ENCODE results near the gene ATP8A2.

The ATP8A2 gene

GRCh38 chr13:25882466-25883357 is 510.9 kb downstream of the ATP8A2 start:
- Mint-ChIP-seq H3K9me3 (no peaks in the 10 kb centered on the region), H3K27ac (no peak overlapping the region), H3K4me3 (no peak overlapping the region), H3K27me3 (ENCODE audit: low read depth) (no peaks in the 10 kb centered on the region), H3K36me3 (ENCODE audit: low read depth) (no peaks in the 10 kb centered on the region), H3K4me1 (ENCODE audit: low read depth) (peaks cover 42% of the 10 kb centered on the region)

GRCh38 chr13:25885418-25885817 is 513.6 kb downstream of the ATP8A2 start:
- Mint-ChIP-seq H3K27me3 (ENCODE audit: low read depth) (no peaks in the 10 kb centered on the region), H3K36me3 (ENCODE audit: low read depth) (no peaks in the 10 kb centered on the region), H3K4me3 (no peak overlapping the region), H3K9me3 (no peaks in the 10 kb centered on the region), H3K4me1 (ENCODE audit: low read depth) (peaks cover 42% of the 10 kb centered on the region), H3K27ac (peak overlapping the region; percentile 31)

GRCh38 chr13:25886438-25887214 is 514.9 kb downstream of the ATP8A2 start:
- Mint-ChIP-seq H3K4me3 (no peak overlapping the region), H3K4me1 (ENCODE audit: low read depth) (peaks cover 37% of the 10 kb centered on the region)

DNA sequence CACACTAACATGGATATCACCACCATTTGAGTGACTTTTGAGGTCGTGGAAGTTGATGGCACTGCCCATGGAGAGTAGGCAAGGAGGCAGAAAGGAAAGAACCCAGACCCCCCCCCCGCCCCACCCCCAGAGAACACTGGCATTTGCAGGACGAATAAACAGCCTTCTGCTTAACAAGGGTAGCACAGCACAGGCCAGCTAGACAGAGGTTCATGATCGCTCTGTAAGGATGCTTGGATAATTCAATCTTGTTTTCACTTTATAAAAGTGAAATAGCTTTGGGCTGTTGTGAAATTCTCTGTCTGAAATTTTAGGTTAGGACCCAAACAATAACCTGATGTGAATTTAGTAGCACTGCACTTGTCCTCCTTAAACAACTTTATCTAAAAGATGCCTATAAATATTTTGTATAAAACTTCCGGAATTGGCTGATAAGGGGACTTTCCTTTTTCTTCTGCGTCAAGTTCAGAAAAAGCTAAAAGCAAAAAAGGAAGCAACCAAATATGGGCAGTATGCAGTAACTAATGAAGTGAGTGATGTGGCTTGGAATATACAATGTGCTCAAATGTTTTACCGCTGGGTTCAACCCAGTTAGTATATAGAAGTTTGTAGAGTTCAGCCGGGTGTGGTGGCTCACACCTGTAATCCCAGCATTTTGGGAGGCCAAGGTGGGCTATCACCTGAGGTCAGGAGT is 516.3 kb downstream of the ATP8A2 start:
- no peaks in the 10 kb centered on the region for H3K27me3 Mint-ChIP-seq (ENCODE audit: low read depth)
- H3K27ac Mint-ChIP-seq: peak overlapping the region; percentile 57
- no peak overlapping the region for H3K4me3 Mint-ChIP-seq
- H3K4me1 Mint-ChIP-seq (ENCODE audit: low read depth): peaks cover 27% of the 10 kb centered on the region
- no peaks in the 10 kb centered on the region for H3K9me3 Mint-ChIP-seq
- no peaks in the 10 kb centered on the region for H3K36me3 Mint-ChIP-seq (ENCODE audit: low read depth)

More at GRCh38 chr13:25886438-25887214, 514.9 kb downstream of the ATP8A2 start:
- no peaks in the 10 kb centered on the region for H3K36me3 Mint-ChIP-seq (ENCODE audit: low read depth)
- no peak overlapping the region for H3K27ac Mint-ChIP-seq
- H3K27me3 Mint-ChIP-seq (ENCODE audit: low read depth): no peaks in the 10 kb centered on the region
- no peaks in the 10 kb centered on the region for H3K9me3 Mint-ChIP-seq

- Mint-ChIP-seq H3K4me1 (ENCODE audit: low read depth) (peaks cover 18% of the 10 kb centered on the region), H3K36me3 (ENCODE audit: low read depth) (peaks cover 2% of the 10 kb centered on the region), H3K9me3 (peaks cover 2% of the 10 kb centered on the region), H3K27me3 (ENCODE audit: low read depth) (peaks cover 3% of the 10 kb centered on the region), H3K27ac (no peak overlapping the region), H3K4me3 (no peak overlapping the region)
Observed at GRCh38 chr13:25890671-25891212, 519.0 kb downstream of the ATP8A2 start.

DNA sequence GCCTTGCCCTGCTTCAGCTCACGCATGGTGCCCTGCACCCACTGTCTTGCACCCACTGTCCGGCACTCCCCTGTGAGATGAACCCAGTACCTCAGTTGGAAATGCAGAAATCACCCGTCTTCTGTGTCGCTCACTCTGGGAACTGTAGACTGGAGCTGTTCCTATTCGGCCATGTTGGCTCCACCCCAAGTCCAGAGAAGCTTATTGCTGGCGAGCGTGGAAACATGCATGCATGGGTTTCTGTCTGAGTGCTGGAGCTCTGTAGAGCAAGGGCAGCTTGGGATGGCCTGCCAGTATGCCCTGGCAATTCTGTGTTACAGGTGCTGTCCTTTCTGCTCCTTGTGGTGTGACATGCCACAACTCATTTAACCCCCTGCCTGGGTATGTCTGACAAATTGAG is 527.2 kb downstream of the ATP8A2 start:
- Mint-ChIP-seq H3K36me3 (ENCODE audit: low read depth) (peaks cover 8% of the 10 kb centered on the region), H3K27ac (no peak overlapping the region), H3K27me3 (ENCODE audit: low read depth) (peaks cover 21% of the 10 kb centered on the region), H3K4me3 (no peak overlapping the region), H3K4me1 (ENCODE audit: low read depth) (peaks cover 25% of the 10 kb centered on the region), H3K9me3 (peaks cover 19% of the 10 kb centered on the region)

GRCh38 chr13:25899464-25899863 is 527.7 kb downstream of the ATP8A2 start:
- Mint-ChIP-seq H3K27ac (peak overlapping the region; percentile 54), H3K36me3 (ENCODE audit: low read depth) (peaks cover 8% of the 10 kb centered on the region), H3K9me3 (peaks cover 19% of the 10 kb centered on the region), H3K4me3 (peak overlapping the region; percentile 20), H3K4me1 (ENCODE audit: low read depth) (peaks cover 25% of the 10 kb centered on the region), H3K27me3 (ENCODE audit: low read depth) (peaks cover 21% of the 10 kb centered on the region)

DNA sequence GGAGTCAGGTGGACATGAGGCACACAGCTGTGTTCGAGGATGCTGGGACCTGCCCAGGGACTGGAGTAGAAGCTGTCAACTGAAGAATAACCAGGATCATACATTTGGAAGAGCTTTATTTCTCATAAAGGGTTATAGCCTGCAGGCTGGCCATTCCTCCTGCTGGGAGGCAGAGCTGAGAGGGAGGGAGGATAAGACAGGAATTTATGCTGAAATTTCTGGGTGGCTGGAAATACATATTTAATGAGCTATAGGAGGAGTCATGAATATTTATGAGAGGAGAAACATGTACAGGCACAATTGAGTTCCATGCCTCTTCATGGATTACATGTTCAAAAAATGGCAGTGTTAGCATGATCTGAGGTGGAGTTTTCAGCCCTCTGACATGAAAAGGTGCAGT is 528.2 kb downstream of the ATP8A2 start:
- Mint-ChIP-seq H3K27me3 (ENCODE audit: low read depth) (peaks cover 21% of the 10 kb centered on the region), H3K4me3 (peak overlapping the region; percentile 20), H3K36me3 (ENCODE audit: low read depth) (peaks cover 8% of the 10 kb centered on the region), H3K9me3 (peaks cover 19% of the 10 kb centered on the region), H3K4me1 (ENCODE audit: low read depth) (peaks cover 25% of the 10 kb centered on the region), H3K27ac (peak overlapping the region; percentile 54)

GRCh38 chr13:25901460-25902376 is 529.9 kb downstream of the ATP8A2 start:
- Mint-ChIP-seq H3K4me1 (ENCODE audit: low read depth) (peaks cover 25% of the 10 kb centered on the region), H3K27ac (no peak overlapping the region), H3K27me3 (ENCODE audit: low read depth) (peaks cover 11% of the 10 kb centered on the region), H3K4me3 (no peak overlapping the region), H3K9me3 (peaks cover 9% of the 10 kb centered on the region), H3K36me3 (ENCODE audit: low read depth) (peaks cover 8% of the 10 kb centered on the region)

- Mint-ChIP-seq H3K9me3 (peaks cover 6% of the 10 kb centered on the region), H3K27me3 (ENCODE audit: low read depth) (peaks cover 11% of the 10 kb centered on the region), H3K4me3 (no peak overlapping the region), H3K4me1 (ENCODE audit: low read depth) (peaks cover 25% of the 10 kb centered on the region), H3K36me3 (ENCODE audit: low read depth) (peaks cover 8% of the 10 kb centered on the region), H3K27ac (no peak overlapping the region)
Observed at GRCh38 chr13:25902455-25902854, 530.7 kb downstream of the ATP8A2 start.

DNA sequence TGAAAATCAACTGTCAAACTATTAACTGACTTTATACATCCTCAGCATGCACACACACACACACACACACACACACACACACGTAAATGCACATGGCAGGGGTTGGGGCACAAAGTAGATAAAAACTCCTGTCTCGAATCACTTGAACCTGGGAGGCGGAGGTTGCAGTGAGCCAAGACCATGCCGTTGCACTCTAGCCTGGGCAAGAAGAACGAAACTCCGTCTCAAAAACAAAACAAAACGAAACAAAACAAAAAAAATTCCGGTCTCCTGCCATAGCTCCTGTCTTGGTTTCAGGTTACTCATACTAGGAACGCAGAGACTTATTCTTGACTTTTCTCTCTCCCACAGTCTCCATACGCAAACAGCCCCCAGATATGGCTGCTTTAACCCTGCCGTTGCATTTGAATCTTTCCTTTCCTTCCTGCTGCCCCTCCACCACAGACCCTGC is 531.1 kb downstream of the ATP8A2 start:
- no peak overlapping the region for H3K27ac Mint-ChIP-seq
- no peak overlapping the region for H3K4me3 Mint-ChIP-seq

DNA sequence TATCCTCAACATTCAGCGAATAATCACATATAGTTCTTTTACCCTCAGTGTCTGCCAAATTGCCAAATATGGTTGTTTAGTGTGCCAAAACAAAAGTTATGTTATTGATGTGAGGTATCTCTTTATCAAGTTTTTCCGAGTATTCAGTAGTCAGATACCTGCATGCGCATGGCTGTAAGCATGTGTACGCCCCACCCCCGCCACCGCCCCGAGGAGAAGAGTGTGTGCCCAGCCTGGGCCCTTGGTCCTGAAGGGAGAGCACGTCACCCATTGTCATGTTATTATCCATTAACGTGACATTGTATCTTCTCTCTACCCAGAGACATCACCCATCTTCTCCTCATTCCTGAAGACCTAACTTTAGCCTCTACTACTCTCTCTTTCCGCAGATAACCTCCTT is 533.1 kb downstream of the ATP8A2 start:
- H3K4me1 Mint-ChIP-seq (ENCODE audit: low read depth): peaks cover 18% of the 10 kb centered on the region
- H3K9me3 Mint-ChIP-seq: no peaks in the 10 kb centered on the region

More for the DNA sequence above, 531.1 kb downstream of the ATP8A2 start:
- Mint-ChIP-seq H3K4me1 (ENCODE audit: low read depth) (peaks cover 25% of the 10 kb centered on the region), H3K36me3 (ENCODE audit: low read depth) (peaks cover 5% of the 10 kb centered on the region), H3K9me3 (peaks cover 2% of the 10 kb centered on the region), H3K27me3 (ENCODE audit: low read depth) (peaks cover 8% of the 10 kb centered on the region)

GRCh38 chr13:25905611-25906010 is 533.8 kb downstream of the ATP8A2 start:
- Mint-ChIP-seq H3K4me3 (no peak overlapping the region), H3K27me3 (ENCODE audit: low read depth) (no peaks in the 10 kb centered on the region), H3K4me1 (ENCODE audit: low read depth) (peaks cover 14% of the 10 kb centered on the region), H3K9me3 (no peaks in the 10 kb centered on the region), H3K36me3 (ENCODE audit: low read depth) (no peaks in the 10 kb centered on the region), H3K27ac (no peak overlapping the region)

More for the DNA sequence above, 533.1 kb downstream of the ATP8A2 start:
- Mint-ChIP-seq H3K4me3 (no peak overlapping the region), H3K27ac (no peak overlapping the region), H3K27me3 (ENCODE audit: low read depth) (peaks cover 4% of the 10 kb centered on the region), H3K36me3 (ENCODE audit: low read depth) (peaks cover 1% of the 10 kb centered on the region)

Data from T-helper 1 cell treated with Interleukin-12 subunit alpha and Interleukin-12 subunit beta and Interleukin-4 antibody, amounts not matched to agents 30 μg/mL and 1 μg/mL, for 36 hours (primary cell).